Hepatocyte (in vitro differentiated cells): ENCODE results near the gene CLIP4. TPM values are rescaled to one million over a fixed set of nuclear protein-coding genes. Genes with fewer than 3 reads are reported as not detected.

Source experiments
- DNase-seq: peaks from one replicate; pipeline ENCODE4 v3.0.0-alpha.2; 2016; ENCODE audit warnings: low spot score
- H2AFZ ChIP-seq: fragments of 200-600 bp; sonication (generic); 2 replicates; pipeline ENCODE4 v1.6.0; 2016; ENCODE audit warnings: antibody characterized with exemption, mild to moderate bottlenecking
- H3K27ac ChIP-seq: fragments of 200-600 bp; sonication (generic); 2 replicates; pipeline ENCODE4 v1.5.1; 2016; ENCODE audit warnings: mild to moderate bottlenecking
- H3K27me3 ChIP-seq: fragments of 200-600 bp; sonication (generic); 2 replicates; pipeline ENCODE4 v1.6.1; 2016
- H3K36me3 ChIP-seq: fragments of 200-600 bp; sonication (generic); replicated peaks from 2 replicates; pipeline ENCODE4 v1.5.1; 2016; ENCODE audit warnings: low read depth; ENCODE audit not compliant: insufficient read depth
- H3K4me1 ChIP-seq: fragments of 200-600 bp; sonication (generic); 2 replicates; pipeline ENCODE4 v1.5.1; 2016; ENCODE audit warnings: mild to moderate bottlenecking, moderate library complexity; ENCODE audit not compliant: insufficient read depth
- H3K4me2 ChIP-seq: fragments of 200-600 bp; sonication (generic); 2 replicates; pipeline ENCODE4 v1.6.0; 2016
- H3K4me3 ChIP-seq: fragments of 200-600 bp; sonication (generic); 2 replicates; pipeline ENCODE4 v1.5.1; 2016; ENCODE audit warnings: mild to moderate bottlenecking
- H3K79me2 ChIP-seq: fragments of 200-600 bp; sonication (generic); 2 replicates; pipeline ENCODE4 v1.6.0; 2017; ENCODE audit warnings: mild to moderate bottlenecking
- H3K9me2 ChIP-seq: fragments of 200-600 bp; sonication (generic); replicated peaks from 2 replicates; pipeline ENCODE4 v1.6.0; 2017; ENCODE audit warnings: mild to moderate bottlenecking; ENCODE audit not compliant: insufficient read depth
- H3K9me3 ChIP-seq: fragments of 200-600 bp; sonication (generic); 2 replicates; pipeline ENCODE4 v1.5.1; 2016; ENCODE audit warnings: low read depth, mild to moderate bottlenecking
- H4K20me1 ChIP-seq: fragments of 200-600 bp; sonication (generic); 2 replicates; pipeline ENCODE4 v1.6.0; 2016; ENCODE audit warnings: mild to moderate bottlenecking; ENCODE audit not compliant: insufficient read depth, poor library complexity, severe bottlenecking
- CTCF ChIP-seq: fragments of 200-600 bp; sonication (generic); IDR thresholded peaks from 2 replicates; pipeline ENCODE4 v1.5.1; 2016; ENCODE audit warnings: antibody characterized with exemption, mild to moderate bottlenecking; ENCODE audit not compliant: poor library complexity
- EZH2 ChIP-seq: fragments of 200-600 bp; sonication (generic); IDR thresholded peaks from 2 replicates; pipeline ENCODE4 v1.6.1; 2016; ENCODE audit warnings: antibody characterized with exemption, mild to moderate bottlenecking, borderline replicate concordance
- EZH2phosphoT487 ChIP-seq: fragments of 200-600 bp; sonication (generic); IDR thresholded peaks from one replicate; pipeline ENCODE4 v1.6.1; 2018; ENCODE audit warnings: antibody characterized with exemption, mild to moderate bottlenecking, low read depth, moderate library complexity; ENCODE audit not compliant: unreplicated experiment, severe bottlenecking
- WGBS: methylation state at CpG from one replicate; pipeline ENCODE4 v1.1.6; 2016; ENCODE audit warnings: low lambda C conversion rate; ENCODE audit errors: missing lambda C conversion rate; 5-methylcytosine and 5-hydroxymethylcytosine counted together
- polyA plus RNA-seq: library from polyadenylated mRNA; unstranded; fragments of >200 nt; fragmentation: Nextera tagmentation; extraction: Ambion mirVana; gene quantifications from 2 replicates; pipeline ENCODE4 v1.2.1, GENCODE V29; 2016
- total RNA-seq: library from RNA; depleted of rRNA; stranded (reverse); fragments of >200 nt; gene quantifications from 2 replicates; pipeline ENCODE4 v1.2.3, GENCODE V29; 2014

Gene CLIP4
- total and polyA plus RNA-seq, 2 experiments from 2014 or later: 17.3 to 35.6 TPM

GRCh38 chr2:29218550-29219125 lies 103.4 kb downstream of the CLIP4 start:
- Histone ChIP-seq H3K79me2 (no peaks in the 10 kb centered on the region), H3K9me3 (no peaks in the 10 kb centered on the region), H4K20me1 (no peaks in the 10 kb centered on the region), H3K9me2 (no peaks in the 10 kb centered on the region), H3K4me3 (no peak overlapping the region), H3K36me3 (no peaks in the 10 kb centered on the region), H2AFZ (no peak overlapping the region), H3K4me1 (no peaks in the 10 kb centered on the region), H3K27me3 (no peaks in the 10 kb centered on the region), H3K4me2 (no peak overlapping the region), H3K27ac (no peak overlapping the region)
- TF ChIP-seq EZH2phosphoT487: no peak
- no peak for TF ChIP-seq EZH2
- no peak for TF ChIP-seq CTCF
- 90% methylated on average over 4 of the region's 4 CpGs for WGBS
- DNase-seq: no peak

GRCh38 chr2:29219374-29219773 lies 104.2 kb downstream of the CLIP4 start:
- H3K4me1 ChIP-seq: no peaks in the 10 kb centered on the region
- no peak for DNase-seq
- no peak overlapping the region for H3K4me2 ChIP-seq
- no peaks in the 10 kb centered on the region for H3K27me3 ChIP-seq
- no peaks in the 10 kb centered on the region for H3K79me2 ChIP-seq
- no peak overlapping the region for H3K4me3 ChIP-seq
- no peak for TF ChIP-seq CTCF
- TF ChIP-seq EZH2: no peak
- TF ChIP-seq EZH2phosphoT487: no peak
- WGBS: 84% methylated on average over 4 of the region's 4 CpGs
- no peaks in the 10 kb centered on the region for H3K9me2 ChIP-seq
- H2AFZ ChIP-seq: no peak overlapping the region
- H3K9me3 ChIP-seq: no peaks in the 10 kb centered on the region
- no peaks in the 10 kb centered on the region for H4K20me1 ChIP-seq
- H3K36me3 ChIP-seq: no peaks in the 10 kb centered on the region
- H3K27ac ChIP-seq: no peak overlapping the region

GRCh38 chr2:29220506-29221270 lies 105.5 kb downstream of the CLIP4 start:
- no peaks in the 10 kb centered on the region for H4K20me1 ChIP-seq
- H3K9me2 ChIP-seq: no peaks in the 10 kb centered on the region
- no peak overlapping the region for H3K4me2 ChIP-seq
- no peak overlapping the region for H3K4me3 ChIP-seq
- TF ChIP-seq EZH2: no peak
- TF ChIP-seq EZH2phosphoT487: no peak
- TF ChIP-seq CTCF: no peak
- no peaks in the 10 kb centered on the region for H3K36me3 ChIP-seq
- no peak overlapping the region for H2AFZ ChIP-seq
- no peak overlapping the region for H3K27ac ChIP-seq
- no peak for DNase-seq
- 87% methylated on average over 12 of the region's 12 CpGs for WGBS
- no peaks in the 10 kb centered on the region for H3K4me1 ChIP-seq
- no peaks in the 10 kb centered on the region for H3K27me3 ChIP-seq
- no peaks in the 10 kb centered on the region for H3K79me2 ChIP-seq
- H3K9me3 ChIP-seq: no peaks in the 10 kb centered on the region
